Tibial nerve (tissue), 3 donors: Measurements from ENCODE around the gene TVP23B.
"Not testable (repeated sequence)": the region's sequence is repeated elsewhere in the genome, so short reads cannot be mapped to it uniquely, and the experiment has no call there.

ENCODE experiments used
- EP300 ChIP-seq, 2 donors: sonication (generic); formaldehyde crosslinking; IDR thresholded peaks; one replicate each; pipeline ENCODE4 v1.6.1; 2017; ENCODE audit warnings: antibody characterized with exemption in 2 of 2, mild to moderate bottlenecking in 1 of 2
- POLR2A ChIP-seq, 2 donors: fragments of 450-650 bp; IDR thresholded peaks; one replicate each; pipeline ENCODE4 v1.6.1; 2017; ENCODE audit warnings: antibody characterized with exemption in 2 of 2, mild to moderate bottlenecking in 2 of 2, moderate library complexity in 2 of 2

DNA sequence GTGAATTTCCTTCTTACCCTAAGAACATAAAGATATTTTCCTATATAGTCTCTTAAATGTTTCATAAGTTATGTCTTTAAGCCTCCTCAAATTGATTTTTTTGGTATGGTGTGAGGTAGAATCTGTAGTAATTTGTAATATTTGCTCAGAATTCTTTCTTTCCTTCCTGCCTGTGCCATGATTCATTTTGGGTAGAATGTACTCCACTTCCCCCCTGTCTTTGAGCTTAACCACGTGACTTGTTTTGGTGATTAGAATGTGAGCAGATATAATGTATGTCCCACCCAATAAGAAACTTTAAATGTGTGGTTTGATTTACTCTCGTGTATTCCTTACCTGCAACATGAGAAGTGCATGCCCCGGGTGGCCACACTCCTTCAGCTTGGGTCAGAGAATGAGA is 40.4 kb downstream of the TVP23B start:
- TF ChIP-seq EP300, POLR2A (IDR thresholded peaks at IDR 0.05): not testable (repeated sequence)
